ENCODE data around the gene GMIP. TPM values are rescaled to one million over a fixed set of nuclear protein-coding genes. Genes with fewer than 3 reads are reported as not detected.

Gene GMIP
- total and polyA plus RNA-seq, 3 donors from 2014 or later = 8.8 to 15.2 (median 13.4) TPM

DNA sequence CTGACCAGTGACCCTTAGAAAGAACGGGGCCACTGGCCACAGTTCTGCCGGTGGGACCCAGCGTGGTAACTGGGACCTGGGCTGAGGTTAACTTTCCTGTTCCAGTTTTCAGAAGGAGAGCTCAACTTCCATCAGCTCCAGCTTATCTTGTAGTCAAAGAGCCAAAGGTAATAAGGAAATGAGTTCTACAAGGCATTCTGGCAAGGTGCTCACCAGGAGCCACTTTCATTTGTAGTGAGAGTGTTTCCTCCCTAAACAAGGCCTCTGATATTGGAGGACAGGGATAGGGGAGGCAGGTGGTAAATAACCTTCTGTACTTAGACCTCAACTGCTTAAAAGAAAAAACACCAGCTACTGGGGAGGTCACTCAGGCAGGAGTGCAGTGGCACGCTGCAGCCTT, 63.0 kb downstream of the GMIP start:
- Histone ChIP-seq H3K4me3 (no peak overlapping the region), H3K27ac (no peak overlapping the region), H3K9me3 (no peaks in the 10 kb centered on the region), H3K4me1 (no peaks in the 10 kb centered on the region), H3K27me3 (no peaks in the 10 kb centered on the region), H3K36me3 (ENCODE audit: low read depth, missing control alignments) (no peaks in the 10 kb centered on the region)
- intact Hi-C loops (cut with DNase I; ENCODE audit: low total_unique reads) = no loop called here
- no peak for DNase-seq
- no peak for TF ChIP-seq POLR2A (IDR thresholded peaks at IDR 0.05)
- TF ChIP-seq, protein P1, sequence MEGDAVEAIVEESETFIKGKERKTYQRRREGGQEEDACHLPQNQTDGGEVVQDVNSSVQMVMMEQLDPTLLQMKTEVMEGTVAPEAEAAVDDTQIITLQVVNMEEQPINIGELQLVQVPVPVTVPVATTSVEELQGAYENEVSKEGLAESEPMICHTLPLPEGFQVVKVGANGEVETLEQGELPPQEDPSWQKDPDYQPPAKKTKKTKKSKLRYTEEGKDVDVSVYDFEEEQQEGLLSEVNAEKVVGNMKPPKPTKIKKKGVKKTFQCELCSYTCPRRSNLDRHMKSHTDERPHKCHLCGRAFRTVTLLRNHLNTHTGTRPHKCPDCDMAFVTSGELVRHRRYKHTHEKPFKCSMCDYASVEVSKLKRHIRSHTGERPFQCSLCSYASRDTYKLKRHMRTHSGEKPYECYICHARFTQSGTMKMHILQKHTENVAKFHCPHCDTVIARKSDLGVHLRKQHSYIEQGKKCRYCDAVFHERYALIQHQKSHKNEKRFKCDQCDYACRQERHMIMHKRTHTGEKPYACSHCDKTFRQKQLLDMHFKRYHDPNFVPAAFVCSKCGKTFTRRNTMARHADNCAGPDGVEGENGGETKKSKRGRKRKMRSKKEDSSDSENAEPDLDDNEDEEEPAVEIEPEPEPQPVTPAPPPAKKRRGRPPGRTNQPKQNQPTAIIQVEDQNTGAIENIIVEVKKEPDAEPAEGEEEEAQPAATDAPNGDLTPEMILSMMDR (IDR thresholded peaks at IDR 0.05) = no peak
- WGBS, 2 donors = 91 to 98% methylated on average over 4 of the region's 4 CpGs

DNA sequence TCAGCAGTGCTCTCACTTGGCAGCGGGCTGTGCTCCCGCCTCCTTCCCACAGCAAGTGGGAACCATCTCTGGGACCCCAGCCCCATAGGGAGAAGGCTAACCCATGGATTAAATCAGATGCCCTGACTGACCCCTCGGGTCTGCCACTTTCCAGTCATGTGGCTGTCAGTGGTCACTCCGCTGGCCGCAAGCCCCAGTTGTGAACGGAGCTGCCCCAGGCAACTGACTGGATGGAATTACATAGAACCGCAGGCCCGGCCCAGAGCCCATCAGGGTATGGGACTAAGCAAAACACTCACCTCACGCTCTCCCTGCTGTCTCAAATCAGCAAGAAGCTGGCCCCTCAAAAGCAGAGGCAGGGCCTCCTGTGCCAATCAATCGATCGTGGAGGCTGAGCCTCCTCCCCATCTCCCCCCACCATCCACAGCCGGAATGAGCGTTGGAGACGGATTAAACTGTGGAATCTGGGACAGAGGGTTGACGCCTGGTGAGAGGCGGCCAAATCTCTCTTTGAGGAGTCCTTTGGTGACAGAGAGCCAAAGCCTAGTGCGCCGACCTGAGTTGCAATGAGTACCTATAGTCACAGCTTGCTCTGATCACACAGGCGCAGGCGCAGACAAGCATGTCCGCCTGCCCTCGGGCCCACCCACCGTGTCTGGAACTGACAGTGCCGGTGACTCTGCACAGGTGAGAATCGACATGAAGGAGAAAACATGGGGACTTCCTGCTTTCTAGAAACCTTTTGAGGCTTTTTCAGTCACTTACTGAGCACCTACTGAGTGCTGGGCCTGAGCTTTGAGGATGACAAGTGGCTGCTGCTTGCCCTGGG, 63.7 kb downstream of the GMIP start:
- 89 to 93% methylated on average over 15 to 25 of the region's 25 CpGs for WGBS, 2 donors
- Histone ChIP-seq H3K27ac (no peak overlapping the region), H3K9me3 (no peaks in the 10 kb centered on the region), H3K4me3 (no peak overlapping the region), H3K4me1 (no peaks in the 10 kb centered on the region), H3K27me3 (no peaks in the 10 kb centered on the region), H3K36me3 (ENCODE audit: low read depth, missing control alignments) (no peaks in the 10 kb centered on the region)
- TF ChIP-seq, protein P1 (IDR thresholded peaks at IDR 0.05) = no peak
- no peak for TF ChIP-seq POLR2A (IDR thresholded peaks at IDR 0.05)
- no peak for DNase-seq
- intact Hi-C loops (cut with DNase I; ENCODE audit: low total_unique reads) = no loop called here

Other genes starting within 250 kb of the GMIP start
- gene GATAD2A, start 238.0 kb downstream of the GMIP start, total RNA-seq = 100 to 1,000 TPM; 163 to 197 TPM
- gene GATAD2A, start 238.0 kb downstream of the GMIP start, polyA plus RNA-seq (ENCODE audit: insufficient read depth, low read depth, low replicate concordance) = 109 TPM
- gene TSSK6, start 128.1 kb downstream of the GMIP start, total RNA-seq = 100 to 1,000 TPM; 117 to 722 TPM
- 125 TPM for gene TSSK6, start 128.1 kb downstream of the GMIP start, polyA plus RNA-seq (ENCODE audit: insufficient read depth, low read depth, low replicate concordance)
- gene NDUFA13, start 127.4 kb downstream of the GMIP start, total RNA-seq = 100 to 1,000 TPM; 210 to 283 TPM
- gene NDUFA13, start 127.4 kb downstream of the GMIP start, polyA plus RNA-seq (ENCODE audit: insufficient read depth, low read depth, low replicate concordance) = 260 TPM
- gene YJEFN3, start 114.7 kb downstream of the GMIP start, total RNA-seq = 10 to 100 TPM; 29.3 to 49.1 TPM
- gene YJEFN3, start 114.7 kb downstream of the GMIP start, polyA plus RNA-seq (ENCODE audit: insufficient read depth, low read depth, low replicate concordance) = 24.2 TPM
- gene CILP2, start 105.4 kb downstream of the GMIP start, total RNA-seq = 1 to 10 TPM; 5.6 to 9.5 TPM
- gene CILP2, start 105.4 kb downstream of the GMIP start, polyA plus RNA-seq (ENCODE audit: insufficient read depth, low read depth, low replicate concordance) = 10.0 TPM
- gene PBX4, start 25.0 kb downstream of the GMIP start, total RNA-seq = 10 to 100 TPM; 16.2 to 28.3 TPM
- gene PBX4, start 25.0 kb downstream of the GMIP start, polyA plus RNA-seq (ENCODE audit: insufficient read depth, low read depth, low replicate concordance) = 18.0 TPM
- 100 to 1,000 TPM; 181 to 224 TPM for gene LPAR2, start 15.4 kb downstream of the GMIP start, total RNA-seq
- gene LPAR2, start 15.4 kb downstream of the GMIP start, polyA plus RNA-seq (ENCODE audit: insufficient read depth, low read depth, low replicate concordance) = 73.9 TPM
- 100 to 1,000 TPM; 292 to 360 TPM for gene ATP13A1, start 20.0 kb upstream of the GMIP start, total RNA-seq
- 64.1 TPM for gene ATP13A1, start 20.0 kb upstream of the GMIP start, polyA plus RNA-seq (ENCODE audit: insufficient read depth, low read depth, low replicate concordance)
- 10 to 100 TPM in 1 of 2 donors, 1 to 10 TPM in 1; 9.2 to 12.0 TPM for gene ZNF101, start 25.2 kb upstream of the GMIP start, total RNA-seq
- 15.6 TPM for gene ZNF101, start 25.2 kb upstream of the GMIP start, polyA plus RNA-seq (ENCODE audit: insufficient read depth, low read depth, low replicate concordance)
- 10 to 100 TPM; 10.7 to 12.1 TPM for gene ZNF14, start 89.5 kb upstream of the GMIP start, total RNA-seq
- 3.0 TPM for gene ZNF14, start 89.5 kb upstream of the GMIP start, polyA plus RNA-seq (ENCODE audit: insufficient read depth, low read depth, low replicate concordance)
- 10 to 100 TPM; 28.9 to 39.4 TPM for gene ZNF506, start 178.1 kb upstream of the GMIP start, total RNA-seq
- 12.5 TPM for gene ZNF506, start 178.1 kb upstream of the GMIP start, polyA plus RNA-seq (ENCODE audit: insufficient read depth, low read depth, low replicate concordance)
- gene ZNF253, start 222.2 kb upstream of the GMIP start, total RNA-seq = 10 to 100 TPM; 10.2 to 15.3 TPM
- gene ZNF253, start 222.2 kb upstream of the GMIP start, polyA plus RNA-seq (ENCODE audit: insufficient read depth, low read depth, low replicate concordance) = 4.1 TPM

Measured in testis (tissue), 3 donors.